Astrocyte (in vitro differentiated cells and primary cell): ENCODE measurements around the gene CCDC179. TPM values are rescaled to one million over a fixed set of nuclear protein-coding genes. Genes with fewer than 3 reads are reported as not detected.

Experiments
- DNase-seq: peaks from one replicate; pipeline ENCODE4 v3.0.0-alpha.2; 2010; ENCODE audit warnings: low read depth
- FAIRE-seq: peaks from 2 replicates; lab custom pipeline; 2011; peaks lifted over from hg19 to GRCh38; lab: Jason Lieb, UNC
- H2AFZ ChIP-seq: 2 replicates; pipeline ENCODE4 v1.6.0; 2012; ENCODE audit warnings: low read depth, low read length, inconsistent platforms
- H3K27ac ChIP-seq: 2 replicates; pipeline ENCODE4 v1.5.1; 2011; ENCODE audit warnings: low read depth, low read length, inconsistent platforms
- H3K27me3 ChIP-seq: 2 replicates; pipeline ENCODE4 v1.6.0; 2011; ENCODE audit warnings: low read length, inconsistent platforms; ENCODE audit not compliant: insufficient read depth
- H3K36me3 ChIP-seq: 2 replicates; pipeline ENCODE4 v1.5.1; 2011; ENCODE audit warnings: low read length, inconsistent platforms; ENCODE audit not compliant: insufficient read depth
- H3K4me1 ChIP-seq: 2 replicates; pipeline ENCODE4 v1.5.1; 2011; ENCODE audit warnings: low read length, inconsistent platforms; ENCODE audit not compliant: insufficient read depth
- H3K4me2 ChIP-seq: 2 replicates; pipeline ENCODE4 v1.6.0; 2012; ENCODE audit warnings: low read length, inconsistent platforms
- H3K4me3 ChIP-seq: 2 replicates; pipeline ENCODE4 v1.5.1; 2011; ENCODE audit warnings: low read depth, mild to moderate bottlenecking, low read length, inconsistent platforms; ENCODE audit not compliant: insufficient read depth
- H3K79me2 ChIP-seq: 2 replicates; pipeline ENCODE4 v1.6.0; 2012; ENCODE audit warnings: mild to moderate bottlenecking, low read length, inconsistent platforms; ENCODE audit not compliant: insufficient read depth
- H3K9ac ChIP-seq: 2 replicates; pipeline ENCODE4 v1.6.0; 2012; ENCODE audit warnings: mild to moderate bottlenecking, low read length, inconsistent platforms
- H3K9me3 ChIP-seq: 2 replicates; pipeline ENCODE4 v1.5.1; 2012; ENCODE audit warnings: low read depth, mild to moderate bottlenecking, low read length, inconsistent platforms; ENCODE audit not compliant: insufficient read depth
- H4K20me1 ChIP-seq: 2 replicates; pipeline ENCODE4 v1.6.0; 2012; ENCODE audit warnings: low read length, inconsistent platforms; ENCODE audit not compliant: insufficient read depth
- H3K27ac Mint-ChIP-seq: one replicate; pipeline ENCODE4 v1.8.0; 2021; ENCODE audit warnings: mild to moderate bottlenecking, mixed read lengths; ENCODE audit not compliant: unreplicated experiment
- H3K27me3 Mint-ChIP-seq: one replicate; pipeline ENCODE4 v1.8.0; 2021; ENCODE audit warnings: low read depth, mixed read lengths; ENCODE audit not compliant: unreplicated experiment
- H3K36me3 Mint-ChIP-seq: one replicate; pipeline ENCODE4 v1.8.0; 2021; ENCODE audit warnings: low read depth, mixed read lengths; ENCODE audit not compliant: unreplicated experiment
- H3K4me1 Mint-ChIP-seq: one replicate; pipeline ENCODE4 v1.8.0; 2021; ENCODE audit warnings: low read depth, mixed read lengths; ENCODE audit not compliant: unreplicated experiment
- H3K4me3 Mint-ChIP-seq: one replicate; pipeline ENCODE4 v1.8.0; 2021; ENCODE audit warnings: mild to moderate bottlenecking, moderate library complexity, mixed read lengths; ENCODE audit not compliant: unreplicated experiment
- H3K9me3 Mint-ChIP-seq: one replicate; pipeline ENCODE4 v1.8.0; 2021; ENCODE audit warnings: mild to moderate bottlenecking, mixed read lengths; ENCODE audit not compliant: unreplicated experiment
- EZH2 ChIP-seq: IDR thresholded peaks from 2 replicates; pipeline ENCODE4 v1.6.1; 2012; ENCODE audit warnings: mild to moderate bottlenecking, low read length, inconsistent platforms; ENCODE audit not compliant: insufficient read depth
- total RNA-seq: library from RNA; stranded (reverse); gene quantifications from 2 replicates; pipeline ENCODE4 v1.2.1, GENCODE V29; 2021
- TF ChIP-seq, protein P1 (sequence below): IDR thresholded peaks from 2 replicates; pipeline ENCODE4 v1.5.1; 2011; ENCODE audit warnings: low read depth, mild to moderate bottlenecking, inconsistent platforms, low read length, moderate library complexity; ENCODE audit not compliant: insufficient read depth

CCDC179 gene
- total RNA-seq, 1 donor from 2014 or later, result not detected

DNA sequence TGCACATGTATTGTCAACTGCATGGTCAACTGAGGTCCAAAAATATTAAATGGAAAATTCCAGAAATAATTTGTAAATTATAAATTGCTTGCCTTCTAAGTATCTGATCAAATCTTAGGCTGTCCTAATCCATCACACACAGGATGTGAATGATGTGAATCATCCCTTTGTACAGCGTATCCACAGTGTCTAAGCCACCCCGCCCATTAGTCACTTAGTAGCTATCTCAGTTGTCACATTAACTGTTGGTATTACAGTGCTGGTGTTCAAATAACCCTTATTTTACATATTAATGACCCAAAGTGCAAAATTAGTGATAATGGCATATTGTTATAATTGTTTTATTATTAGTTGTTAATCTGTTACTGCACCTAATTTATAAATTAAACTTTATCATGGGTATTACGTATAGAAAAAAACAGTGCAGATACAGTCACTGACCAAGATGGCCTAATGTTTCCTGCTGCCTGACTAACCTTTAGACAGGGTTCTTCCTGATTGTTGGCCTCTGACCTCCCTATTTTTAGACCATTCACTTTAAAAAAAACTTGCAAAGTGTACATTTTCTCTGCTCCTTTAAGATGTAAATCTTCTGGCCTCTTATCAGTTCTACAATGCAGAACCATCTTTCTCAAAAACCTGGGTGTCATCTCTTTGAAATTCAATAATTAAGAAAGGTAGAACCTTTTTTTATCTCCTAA, 27.8 kb downstream of the CCDC179 start:
- Histone ChIP-seq H3K4me2 (no peak overlapping the region), H3K4me1 (peaks cover 3% of the 10 kb centered on the region), H3K27ac (no peak overlapping the region), H3K9me3 (no peaks in the 10 kb centered on the region), H3K9ac (no peak overlapping the region), H4K20me1 (no peaks in the 10 kb centered on the region), H3K36me3 (no peaks in the 10 kb centered on the region), H3K79me2 (peaks cover 7% of the 10 kb centered on the region), H3K27me3 (no peaks in the 10 kb centered on the region), H3K4me3 (no peak overlapping the region), H2AFZ (no peak overlapping the region)
- no peaks in the 10 kb centered on the region for H3K27me3 Mint-ChIP-seq
- DNase-seq (no peak), FAIRE-seq (no peak)
- no peaks in the 10 kb centered on the region for H3K9me3 Mint-ChIP-seq
- no peak overlapping the region for H3K27ac Mint-ChIP-seq
- H3K4me3 Mint-ChIP-seq, result no peak overlapping the region
- H3K4me1 Mint-ChIP-seq, result no peaks in the 10 kb centered on the region
- H3K36me3 Mint-ChIP-seq, result no peaks in the 10 kb centered on the region
- TF ChIP-seq, protein P1, sequence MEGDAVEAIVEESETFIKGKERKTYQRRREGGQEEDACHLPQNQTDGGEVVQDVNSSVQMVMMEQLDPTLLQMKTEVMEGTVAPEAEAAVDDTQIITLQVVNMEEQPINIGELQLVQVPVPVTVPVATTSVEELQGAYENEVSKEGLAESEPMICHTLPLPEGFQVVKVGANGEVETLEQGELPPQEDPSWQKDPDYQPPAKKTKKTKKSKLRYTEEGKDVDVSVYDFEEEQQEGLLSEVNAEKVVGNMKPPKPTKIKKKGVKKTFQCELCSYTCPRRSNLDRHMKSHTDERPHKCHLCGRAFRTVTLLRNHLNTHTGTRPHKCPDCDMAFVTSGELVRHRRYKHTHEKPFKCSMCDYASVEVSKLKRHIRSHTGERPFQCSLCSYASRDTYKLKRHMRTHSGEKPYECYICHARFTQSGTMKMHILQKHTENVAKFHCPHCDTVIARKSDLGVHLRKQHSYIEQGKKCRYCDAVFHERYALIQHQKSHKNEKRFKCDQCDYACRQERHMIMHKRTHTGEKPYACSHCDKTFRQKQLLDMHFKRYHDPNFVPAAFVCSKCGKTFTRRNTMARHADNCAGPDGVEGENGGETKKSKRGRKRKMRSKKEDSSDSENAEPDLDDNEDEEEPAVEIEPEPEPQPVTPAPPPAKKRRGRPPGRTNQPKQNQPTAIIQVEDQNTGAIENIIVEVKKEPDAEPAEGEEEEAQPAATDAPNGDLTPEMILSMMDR, result no peak
- no peak for TF ChIP-seq EZH2

DNA sequence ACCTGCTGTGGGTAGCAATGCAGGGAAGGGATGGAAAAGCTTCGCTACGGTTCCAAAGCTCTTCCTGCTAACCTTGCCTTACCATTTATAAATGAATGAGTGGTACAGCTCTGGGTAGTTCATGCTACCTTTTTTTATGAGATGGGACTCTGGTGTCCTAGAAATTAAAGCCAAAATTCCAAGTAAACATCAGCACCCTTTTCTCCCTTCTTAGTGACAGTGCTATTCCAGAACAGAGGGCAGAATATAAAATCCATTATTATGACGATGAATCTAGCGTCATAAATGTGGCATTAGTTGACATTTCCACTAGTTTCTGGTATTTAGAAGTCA, 30.2 kb downstream of the CCDC179 start:
- no peaks in the 10 kb centered on the region for H3K9me3 ChIP-seq
- no peaks in the 10 kb centered on the region for H3K36me3 Mint-ChIP-seq
- no peak overlapping the region for H3K27ac Mint-ChIP-seq
- no peak for DNase-seq
- FAIRE-seq, result no peak
- peak overlapping the region; percentile 20 for H3K9ac ChIP-seq
- no peak overlapping the region for H3K27ac ChIP-seq
- H3K27me3 Mint-ChIP-seq, result no peaks in the 10 kb centered on the region
- H3K4me3 ChIP-seq, result peak overlapping the region; percentile 40
- no peaks in the 10 kb centered on the region for H3K36me3 ChIP-seq
- H3K4me3 Mint-ChIP-seq, result peak overlapping the region; percentile 80
- H2AFZ ChIP-seq, result peak overlapping the region; percentile 50
- TF ChIP-seq EZH2, result no peak
- TF ChIP-seq, protein P1, result no peak
- H3K79me2 ChIP-seq, result peaks cover 7% of the 10 kb centered on the region
- H3K9me3 Mint-ChIP-seq, result no peaks in the 10 kb centered on the region
- H3K4me1 Mint-ChIP-seq, result no peaks in the 10 kb centered on the region
- H3K4me2 ChIP-seq, result peak overlapping the region; percentile 92
- H3K4me1 ChIP-seq, result peaks cover 3% of the 10 kb centered on the region
- H3K27me3 ChIP-seq, result no peaks in the 10 kb centered on the region
- no peaks in the 10 kb centered on the region for H4K20me1 ChIP-seq
